Measurements from ENCODE around the gene INPP5J.

The INPP5J gene

DNA sequence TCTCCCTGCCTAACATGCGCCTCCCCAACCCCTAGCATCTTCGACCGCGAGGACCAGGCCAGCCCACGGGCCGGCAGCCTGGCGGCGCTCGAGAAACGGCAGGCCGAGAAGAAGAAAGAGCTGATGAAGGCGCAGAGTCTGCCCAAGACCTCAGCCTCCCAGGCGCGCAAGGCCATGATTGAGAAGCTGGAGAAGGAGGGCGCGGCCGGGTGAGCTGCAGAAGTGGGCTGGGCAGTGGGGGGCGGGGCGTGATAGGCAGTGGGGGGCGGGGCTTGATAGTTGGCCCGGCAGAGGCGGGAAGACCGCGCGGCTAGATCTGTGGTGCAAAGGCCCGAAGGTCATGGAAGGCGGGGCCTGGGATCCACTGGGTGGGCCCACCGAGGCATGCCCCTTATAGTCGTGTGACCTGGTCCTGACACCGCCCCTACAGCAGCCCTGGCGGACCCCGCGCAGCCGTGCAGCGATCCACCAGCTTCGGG lies 24.1 kb upstream of the INPP5J start:
- TF ChIP-seq CTCF (IDR thresholded peaks at IDR 0.05; ENCODE audit: low read depth, low read length, missing control alignments), result no peak
- no peak overlapping the region for H3K4me3 ChIP-seq (ENCODE audit: low read depth, low read length)
- DNase-seq (ENCODE audit: low read depth), result no peak

DNA sequence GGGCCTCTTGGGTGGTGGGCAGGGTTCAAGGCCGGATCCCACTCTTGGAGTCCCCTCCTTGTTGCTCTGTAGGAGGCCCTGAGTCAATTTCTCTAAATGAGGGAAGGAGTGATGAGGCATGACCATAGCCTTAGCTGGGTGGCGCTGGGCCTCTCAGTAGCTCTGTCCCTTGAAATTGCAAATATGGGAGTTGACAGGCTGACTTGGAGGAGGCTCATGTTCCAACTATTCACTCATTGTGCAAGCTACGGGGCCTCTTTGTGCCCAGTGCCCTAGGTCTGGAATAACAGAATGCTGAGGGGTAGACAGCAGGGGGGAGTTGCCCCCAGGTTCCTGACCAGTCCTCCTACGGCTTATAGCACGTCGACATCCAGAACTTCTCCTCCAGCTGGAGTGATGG lies 23.4 kb upstream of the INPP5J start:
- no peak for TF ChIP-seq CTCF (IDR thresholded peaks at IDR 0.05; ENCODE audit: low read depth, low read length, missing control alignments)
- no peak overlapping the region for H3K4me3 ChIP-seq (ENCODE audit: low read depth, low read length)
- DNase-seq (ENCODE audit: low read depth), result no peak

DNA sequence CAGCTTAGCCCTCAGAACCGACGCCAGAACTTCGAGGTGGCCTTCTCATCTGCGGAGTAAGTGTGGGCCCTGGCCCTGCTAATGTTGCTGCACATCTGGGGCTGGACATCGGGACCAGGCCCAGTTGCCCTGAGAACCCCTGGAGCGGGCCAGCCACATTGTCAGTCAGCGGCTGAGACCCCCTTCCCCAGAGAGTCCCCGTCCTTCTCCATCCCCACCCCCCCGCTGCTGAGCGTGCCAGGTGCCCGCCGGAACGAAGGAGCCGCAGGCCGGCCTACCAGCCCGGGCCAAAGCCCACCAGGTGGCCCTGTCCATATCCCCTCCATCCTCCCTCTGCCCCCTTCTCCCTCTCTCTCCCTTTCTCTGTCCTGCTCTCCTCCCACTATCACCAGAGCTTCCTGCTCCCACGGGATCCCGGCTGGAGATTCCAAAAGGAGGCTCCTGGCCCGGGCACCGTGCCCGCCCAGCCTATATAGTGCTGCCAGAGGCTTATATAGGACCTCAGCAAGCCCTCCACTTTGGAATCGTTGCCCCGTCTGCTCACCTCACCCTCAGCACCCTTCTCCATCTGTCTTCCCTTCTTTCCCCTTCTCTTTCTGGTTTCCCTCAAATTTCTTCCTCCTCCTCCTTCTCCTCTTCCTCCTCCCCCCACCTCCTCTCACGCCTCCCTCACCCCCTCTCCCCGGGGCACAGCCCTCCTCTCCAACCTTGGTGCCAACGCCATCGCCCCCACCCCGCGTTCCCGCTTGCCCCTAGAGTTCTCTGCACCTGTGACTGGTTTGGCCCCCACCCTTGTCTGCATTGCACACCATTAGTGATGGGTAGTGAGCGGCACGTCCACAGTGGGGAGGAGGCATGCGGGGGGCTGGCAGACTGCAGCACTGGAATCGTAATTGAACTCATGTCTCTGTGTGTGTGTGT lies 22.7 kb upstream of the INPP5J start:
- no peak for DNase-seq (ENCODE audit: low read depth)
- TF ChIP-seq CTCF (IDR thresholded peaks at IDR 0.05; ENCODE audit: low read depth, low read length, missing control alignments), result no peak
- H3K4me3 ChIP-seq (ENCODE audit: low read depth, low read length), result no peak overlapping the region

GRCh38 chr22:31100762-31101525 lies 21.8 kb upstream of the INPP5J start:
- no peak for DNase-seq (ENCODE audit: low read depth)
- no peak for TF ChIP-seq CTCF (IDR thresholded peaks at IDR 0.05; ENCODE audit: low read depth, low read length, missing control alignments)
- no peak overlapping the region for H3K4me3 ChIP-seq (ENCODE audit: low read depth, low read length)

GRCh38 chr22:31102441-31103081 lies 20.2 kb upstream of the INPP5J start:
- no peak for TF ChIP-seq CTCF (IDR thresholded peaks at IDR 0.05; ENCODE audit: low read depth, low read length, missing control alignments)
- DNase-seq (ENCODE audit: low read depth), result no peak
- H3K4me3 ChIP-seq (ENCODE audit: low read depth, low read length), result no peak overlapping the region

DNA sequence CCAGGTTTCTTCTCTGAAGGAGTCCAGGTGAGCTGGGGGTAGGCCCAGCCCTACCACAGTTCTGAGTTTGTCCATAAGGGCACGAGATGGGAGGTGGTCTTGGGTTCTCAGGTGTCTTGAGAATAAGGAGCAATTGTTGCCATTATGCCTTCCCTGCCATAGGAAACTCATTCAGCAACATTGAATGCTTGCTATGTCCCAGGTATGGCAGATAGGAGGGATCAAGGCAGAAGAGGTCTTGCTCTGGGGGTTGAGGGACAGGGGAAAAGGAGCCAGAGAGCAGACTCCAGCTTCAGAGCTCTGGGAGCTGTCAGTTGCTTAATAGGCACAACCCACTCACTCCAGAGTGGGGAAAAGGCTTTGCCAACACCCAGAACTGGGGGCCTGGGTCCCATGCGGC lies 19.7 kb upstream of the INPP5J start:
- no peak for DNase-seq (ENCODE audit: low read depth)
- H3K4me3 ChIP-seq (ENCODE audit: low read depth, low read length), result no peak overlapping the region
- TF ChIP-seq CTCF (IDR thresholded peaks at IDR 0.05; ENCODE audit: low read depth, low read length, missing control alignments), result no peak
